ENCODE results near the gene CES3.
"Not testable (repeated sequence)": the region's sequence is repeated elsewhere in the genome, so short reads cannot be mapped to it uniquely, and the experiment has no call there.

Gene CES3

GRCh38 chr16:66934839-66935313 is 26.2 kb upstream of the CES3 start:
- Histone ChIP-seq H3K36me3 (ENCODE audit: control insufficient read depth in 5 of 5, insufficient read depth in 5 of 5, low read length in 5 of 5) (peaks cover 3 to 41% (median 30%) of the 10 kb centered on the region in 5 donors), H3K4me1 (ENCODE audit: control insufficient read depth in 5 of 5, insufficient read depth in 5 of 5, low read length in 5 of 5) (peaks cover 11 to 44% (median 36%) of the 10 kb centered on the region in 5 donors), H3K4me3 (ENCODE audit: low read depth in 1 of 5, low read length in 5 of 5) (peak overlapping the region; percentile 80 to 98 (median 90)), H3K27ac (ENCODE audit: low read depth, low read length) (peak overlapping the region; percentile 88), H3K9ac (ENCODE audit: low read length in 5 of 5) (peak overlapping the region; percentile 63 to 98 (median 94))
- H3K9me3 ChIP-seq (ENCODE audit: control insufficient read depth in 5 of 5, low read length in 5 of 5); H3K27me3 ChIP-seq (ENCODE audit: control insufficient read depth in 5 of 5, insufficient read depth in 4 of 5, low read length in 5 of 5): not testable (repeated sequence)

- H3K4me3 ChIP-seq (ENCODE audit: low read depth in 1 of 5, low read length in 5 of 5) = peak within 1 kb of the TSS; percentile 80 to 98 (median 90)
- peaks cover 11 to 44% (median 36%) of the 10 kb centered on the region in 5 donors for H3K4me1 ChIP-seq (ENCODE audit: control insufficient read depth in 5 of 5, insufficient read depth in 5 of 5, low read length in 5 of 5)
- H3K27me3 ChIP-seq (ENCODE audit: control insufficient read depth in 5 of 5, insufficient read depth in 4 of 5, low read length in 5 of 5) = no peaks in the 10 kb centered on the region
- H3K27ac ChIP-seq (ENCODE audit: low read depth, low read length) = peak within 1 kb of the TSS; percentile 88
- peaks cover 3 to 47% (median 36%) of the 10 kb centered on the region in 5 donors for H3K36me3 ChIP-seq (ENCODE audit: control insufficient read depth in 5 of 5, insufficient read depth in 5 of 5, low read length in 5 of 5)
- peak within 1 kb of the TSS; percentile 63 to 98 (median 94) for H3K9ac ChIP-seq (ENCODE audit: low read length in 5 of 5)
- no peaks in the 10 kb centered on the region for H3K9me3 ChIP-seq (ENCODE audit: control insufficient read depth in 5 of 5, low read length in 5 of 5)
Measured at GRCh38 chr16:66935314-66936011, 25.6 kb upstream of the CES3 start, which contains the start of gene CES2. CES2 (plus strand) TSS chr16:66935516; CDS start chr16:66935636, 120 bp downstream.

- Histone ChIP-seq H3K27ac (ENCODE audit: low read depth, low read length) (no peak overlapping the region), H3K4me3 (ENCODE audit: low read depth in 1 of 5, low read length in 5 of 5) (peak overlapping the region in 1 of 5 donors; percentile 49), H3K9me3 (ENCODE audit: control insufficient read depth in 5 of 5, low read length in 5 of 5) (no peaks in the 10 kb centered on the region), H3K27me3 (ENCODE audit: control insufficient read depth in 5 of 5, insufficient read depth in 4 of 5, low read length in 5 of 5) (no peaks in the 10 kb centered on the region), H3K36me3 (ENCODE audit: control insufficient read depth in 5 of 5, insufficient read depth in 5 of 5, low read length in 5 of 5) (peaks cover 3 to 54% (median 45%) of the 10 kb centered on the region in 5 donors), H3K4me1 (ENCODE audit: control insufficient read depth in 5 of 5, insufficient read depth in 5 of 5, low read length in 5 of 5) (peaks cover 11 to 44% (median 36%) of the 10 kb centered on the region in 5 donors), H3K9ac (ENCODE audit: low read length in 5 of 5) (peak overlapping the region in 3 of 5 donors; percentile 49 to 98 (median 56))
Measured at GRCh38 chr16:66936462-66936861, 24.6 kb upstream of the CES3 start.

- H3K27ac ChIP-seq (ENCODE audit: low read depth, low read length) = no peak overlapping the region
- H3K36me3 ChIP-seq (ENCODE audit: control insufficient read depth in 5 of 5, insufficient read depth in 5 of 5, low read length in 5 of 5) = peaks cover 0 to 54% (median 49%) of the 10 kb centered on the region in 5 donors
- no peak overlapping the region for H3K9ac ChIP-seq (ENCODE audit: low read length in 5 of 5)
- no peak overlapping the region for H3K4me3 ChIP-seq (ENCODE audit: low read depth in 1 of 5, low read length in 5 of 5)
- no peaks in the 10 kb centered on the region for H3K9me3 ChIP-seq (ENCODE audit: control insufficient read depth in 5 of 5, low read length in 5 of 5)
- H3K4me1 ChIP-seq (ENCODE audit: control insufficient read depth in 5 of 5, insufficient read depth in 5 of 5, low read length in 5 of 5) = peaks cover 11 to 44% (median 36%) of the 10 kb centered on the region in 5 donors
- no peaks in the 10 kb centered on the region for H3K27me3 ChIP-seq (ENCODE audit: control insufficient read depth in 5 of 5, insufficient read depth in 4 of 5, low read length in 5 of 5)
Measured at GRCh38 chr16:66936889-66937554, 24.0 kb upstream of the CES3 start.

GRCh38 chr16:66937725-66938337 is 23.2 kb upstream of the CES3 start:
- Histone ChIP-seq H3K27me3 (ENCODE audit: control insufficient read depth in 5 of 5, insufficient read depth in 4 of 5, low read length in 5 of 5) (no peaks in the 10 kb centered on the region), H3K9ac (ENCODE audit: low read length in 5 of 5) (no peak overlapping the region), H3K27ac (ENCODE audit: low read depth, low read length) (no peak overlapping the region), H3K4me3 (ENCODE audit: low read depth in 1 of 5, low read length in 5 of 5) (no peak overlapping the region), H3K9me3 (ENCODE audit: control insufficient read depth in 5 of 5, low read length in 5 of 5) (no peaks in the 10 kb centered on the region), H3K4me1 (ENCODE audit: control insufficient read depth in 5 of 5, insufficient read depth in 5 of 5, low read length in 5 of 5) (peaks cover 11 to 40% (median 33%) of the 10 kb centered on the region in 5 donors), H3K36me3 (ENCODE audit: control insufficient read depth in 5 of 5, insufficient read depth in 5 of 5, low read length in 5 of 5) (peaks cover 0 to 58% (median 50%) of the 10 kb centered on the region in 5 donors)

- Histone ChIP-seq H3K9ac (ENCODE audit: low read length in 5 of 5) (no peak overlapping the region), H3K36me3 (ENCODE audit: control insufficient read depth in 5 of 5, insufficient read depth in 5 of 5, low read length in 5 of 5) (peaks cover 0 to 72% (median 63%) of the 10 kb centered on the region in 5 donors), H3K4me3 (ENCODE audit: low read depth in 1 of 5, low read length in 5 of 5) (no peak overlapping the region), H3K4me1 (ENCODE audit: control insufficient read depth in 5 of 5, insufficient read depth in 5 of 5, low read length in 5 of 5) (peaks cover 6 to 25% (median 22%) of the 10 kb centered on the region in 5 donors), H3K9me3 (ENCODE audit: control insufficient read depth in 5 of 5, low read length in 5 of 5) (no peaks in the 10 kb centered on the region), H3K27ac (ENCODE audit: low read depth, low read length) (no peak overlapping the region), H3K27me3 (ENCODE audit: control insufficient read depth in 5 of 5, insufficient read depth in 4 of 5, low read length in 5 of 5) (no peaks in the 10 kb centered on the region)
Measured at GRCh38 chr16:66939366-66939765, 21.7 kb upstream of the CES3 start.

GRCh38 chr16:66940236-66940635 is 20.8 kb upstream of the CES3 start:
- peaks cover 6 to 21% (median 17%) of the 10 kb centered on the region in 5 donors for H3K4me1 ChIP-seq (ENCODE audit: control insufficient read depth in 5 of 5, insufficient read depth in 5 of 5, low read length in 5 of 5)
- H3K27me3 ChIP-seq (ENCODE audit: control insufficient read depth in 5 of 5, insufficient read depth in 4 of 5, low read length in 5 of 5) = no peaks in the 10 kb centered on the region
- H3K9ac ChIP-seq (ENCODE audit: low read length in 5 of 5) = no peak overlapping the region
- H3K36me3 ChIP-seq (ENCODE audit: control insufficient read depth in 5 of 5, insufficient read depth in 5 of 5, low read length in 5 of 5) = peaks cover 0 to 72% (median 63%) of the 10 kb centered on the region in 5 donors
- no peak overlapping the region for H3K4me3 ChIP-seq (ENCODE audit: low read depth in 1 of 5, low read length in 5 of 5)
- no peak overlapping the region for H3K27ac ChIP-seq (ENCODE audit: low read depth, low read length)
- no peaks in the 10 kb centered on the region for H3K9me3 ChIP-seq (ENCODE audit: control insufficient read depth in 5 of 5, low read length in 5 of 5)

- H3K4me1 ChIP-seq (ENCODE audit: control insufficient read depth in 5 of 5, insufficient read depth in 5 of 5, low read length in 5 of 5) = peaks cover 0 to 11% (median 7%) of the 10 kb centered on the region in 5 donors
- H3K27ac ChIP-seq (ENCODE audit: low read depth, low read length) = no peak overlapping the region
- no peaks in the 10 kb centered on the region for H3K27me3 ChIP-seq (ENCODE audit: control insufficient read depth in 5 of 5, insufficient read depth in 4 of 5, low read length in 5 of 5)
- no peaks in the 10 kb centered on the region for H3K9me3 ChIP-seq (ENCODE audit: control insufficient read depth in 5 of 5, low read length in 5 of 5)
- no peak overlapping the region for H3K9ac ChIP-seq (ENCODE audit: low read length in 5 of 5)
- no peak overlapping the region for H3K4me3 ChIP-seq (ENCODE audit: low read depth in 1 of 5, low read length in 5 of 5)
- H3K36me3 ChIP-seq (ENCODE audit: control insufficient read depth in 5 of 5, insufficient read depth in 5 of 5, low read length in 5 of 5) = peaks cover 0 to 62% (median 60%) of the 10 kb centered on the region in 5 donors
Measured at GRCh38 chr16:66942981-66943380, 18.1 kb upstream of the CES3 start.

- peaks cover 0 to 17% (median 13%) of the 10 kb centered on the region in 5 donors for H3K4me1 ChIP-seq (ENCODE audit: control insufficient read depth in 5 of 5, insufficient read depth in 5 of 5, low read length in 5 of 5)
- no peak overlapping the region for H3K9ac ChIP-seq (ENCODE audit: low read length in 5 of 5)
- H3K9me3 ChIP-seq (ENCODE audit: control insufficient read depth in 5 of 5, low read length in 5 of 5) = no peaks in the 10 kb centered on the region
- H3K27ac ChIP-seq (ENCODE audit: low read depth, low read length) = no peak overlapping the region
- H3K4me3 ChIP-seq (ENCODE audit: low read depth in 1 of 5, low read length in 5 of 5) = no peak overlapping the region
- peaks cover 0 to 56% (median 55%) of the 10 kb centered on the region in 5 donors for H3K36me3 ChIP-seq (ENCODE audit: control insufficient read depth in 5 of 5, insufficient read depth in 5 of 5, low read length in 5 of 5)
- peaks cover 0 to under 1% (median 0%) of the 10 kb centered on the region in 5 donors for H3K27me3 ChIP-seq (ENCODE audit: control insufficient read depth in 5 of 5, insufficient read depth in 4 of 5, low read length in 5 of 5)
Measured at GRCh38 chr16:66943426-66944053, 17.5 kb upstream of the CES3 start.

Data from subcutaneous abdominal adipose tissue (tissue), 5 donors.